GM10248 (cell line): ENCODE measurements around the gene CYFIP1.

ENCODE experiments used
- CTCF ChIA-PET: fragments of 300-600 bp; sonication (Branson Sonifier 250); formaldehyde crosslinking; extraction: SDS; loops from one replicate; lab custom pipeline; 2021; ENCODE audit warnings: antibody characterized with exemption; lab: Yijun Ruan, JAX
- POLR2A ChIA-PET: fragments of 350-650 bp; sonication (Branson Sonifier 250); formaldehyde crosslinking; extraction: SDS; loops from one replicate; lab custom pipeline; 2020; ENCODE audit warnings: antibody characterized with exemption; lab: Yijun Ruan, JAX
- DNase-seq: peaks from one replicate; pipeline ENCODE4 v3.0.0; 2012; ENCODE audit errors: extremely low spot score
- CTCF ChIP-seq: IDR thresholded peaks from 2 replicates; pipeline ENCODE4 v1.5.1; 2012; ENCODE audit warnings: mild to moderate bottlenecking, low read depth; ENCODE audit errors: extremely low read depth, missing control alignments, control extremely low read depth

The CYFIP1 gene

GRCh38 chr15:22892333-22892732, 87.8 kb downstream of the CYFIP1 start:
- DNase-seq: no peak
- ChIA-PET POLR2A (no interaction called here), CTCF (interaction anchor here (0.8 kb wide), 1 partner anchor 18 kb away, joined by 3 read pairs; no protein-coding TSS in a partner anchor)
- no peak for TF ChIP-seq CTCF

GRCh38 chr15:22891426-22892210, 88.5 kb downstream of the CYFIP1 start:
- DNase-seq: no peak
- TF ChIP-seq CTCF: no peak
- CTCF ChIA-PET: interaction anchor here (0.8 kb wide), 1 partner anchor 18 kb away, joined by 3 read pairs; no protein-coding TSS in a partner anchor
- POLR2A ChIA-PET: no interaction called here

DNA sequence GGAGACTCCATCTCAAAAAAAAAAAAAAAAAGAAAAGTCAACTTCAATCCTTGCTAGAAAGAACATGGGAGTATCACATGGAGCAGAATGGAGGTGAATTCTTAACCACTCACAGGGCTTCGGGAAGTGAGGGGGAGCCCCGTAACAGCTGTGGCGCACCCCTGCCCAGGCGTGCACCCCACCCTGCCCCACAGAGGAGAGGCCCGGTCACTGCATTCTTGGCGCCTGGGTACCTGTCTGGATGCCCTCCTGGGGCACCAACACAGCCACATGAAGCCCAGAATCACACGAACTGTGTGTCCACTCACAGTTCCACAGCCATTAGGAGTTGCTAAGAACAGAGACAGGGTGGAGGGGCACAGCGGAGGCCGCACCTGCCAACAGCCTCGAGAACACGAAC, 89.9 kb downstream of the CYFIP1 start:
- POLR2A ChIA-PET: interaction anchor here (0.7 kb wide), 1 partner anchor 12 kb away, joined by 3 read pairs; no protein-coding TSS in a partner anchor
- no peak for TF ChIP-seq CTCF
- CTCF ChIA-PET: no interaction called here
- DNase-seq: no peak

GRCh38 chr15:22889146-22889818, 90.9 kb downstream of the CYFIP1 start:
- TF ChIP-seq CTCF: no peak
- CTCF ChIA-PET: no interaction called here
- DNase-seq: no peak
- POLR2A ChIA-PET: no interaction called here

DNA sequence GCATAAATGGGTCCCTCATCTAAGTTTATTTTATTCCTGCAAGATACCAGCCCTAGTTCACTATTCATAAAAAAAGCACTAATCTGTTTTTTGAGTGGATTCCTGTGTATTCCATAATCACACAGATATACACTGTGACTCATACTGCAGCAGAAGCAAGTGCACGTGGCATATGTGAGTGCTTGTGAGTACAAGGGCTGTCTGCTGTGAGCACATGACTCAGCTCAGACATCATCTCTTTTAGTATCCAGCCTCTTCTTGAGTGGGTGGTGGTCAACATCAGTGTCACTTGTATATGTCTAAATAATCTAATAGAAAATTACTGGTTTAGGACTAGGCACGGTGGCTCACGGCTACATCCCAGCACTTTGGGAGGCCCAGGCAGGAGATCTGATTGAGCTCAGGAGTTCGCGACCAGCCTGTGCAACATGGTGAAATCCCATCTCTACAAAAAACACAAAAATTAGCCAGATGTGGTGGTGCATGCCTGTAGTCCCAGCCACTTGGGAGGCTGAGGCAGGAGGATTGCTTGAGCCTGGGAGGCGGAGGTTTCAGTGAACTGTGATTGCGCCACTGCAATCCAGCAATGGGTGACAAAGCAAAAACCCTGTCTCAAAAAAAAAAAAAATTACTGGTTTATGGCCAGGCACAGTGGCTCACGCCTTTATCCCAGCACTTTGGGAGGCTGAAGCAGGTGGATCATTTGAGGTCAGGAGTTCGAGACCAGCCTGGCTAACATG, 91.9 kb downstream of the CYFIP1 start:
- POLR2A ChIA-PET: no interaction called here
- no peak for DNase-seq
- no peak for TF ChIP-seq CTCF
- CTCF ChIA-PET: no interaction called here
